Fibroblast of lung (primary cell): ENCODE data around the gene ACTL6B. TPM values are rescaled to one million over a fixed set of nuclear protein-coding genes. Genes with fewer than 3 reads are reported as not detected.

Experiments used
- DNase-seq, 2 donors: peaks; one replicate each; pipeline versions ENCODE4 v3.0.0 to v3.0.0-alpha.2; 2010; ENCODE audit warnings: low read depth in 2 of 2
- H2AFZ ChIP-seq: 2 replicates; pipeline ENCODE4 v1.5.1; 2012; ENCODE audit warnings: low read length, control low read depth, inconsistent platforms
- H3K27ac ChIP-seq: 2 replicates; pipeline ENCODE4 v1.5.1; 2011; ENCODE audit warnings: low read length, control low read depth; ENCODE audit not compliant: insufficient read depth
- H3K27me3 ChIP-seq: 2 replicates; pipeline ENCODE4 v1.5.1; 2011; ENCODE audit warnings: mild to moderate bottlenecking, low read length; ENCODE audit not compliant: control insufficient read depth, insufficient read depth
- H3K36me3 ChIP-seq: 2 replicates; pipeline ENCODE4 v1.5.1; 2011; ENCODE audit warnings: low read length; ENCODE audit not compliant: control insufficient read depth, insufficient read depth
- H3K4me1 ChIP-seq: 2 replicates; pipeline ENCODE4 v1.5.1; 2011; ENCODE audit warnings: low read length; ENCODE audit not compliant: control insufficient read depth, insufficient read depth; ENCODE audit errors: extremely low read depth
- H3K4me2 ChIP-seq: 2 replicates; pipeline ENCODE4 v1.5.1; 2011; ENCODE audit warnings: low read length, control low read depth; ENCODE audit not compliant: insufficient read depth; ENCODE audit errors: extremely low read depth
- H3K4me3 ChIP-seq, 4 experiments: fragments of 200-600 bp in 1 of 4; sonication (generic) in 1 of 4; replicated peaks in 1 of 4; 2 replicates each; pipeline ENCODE4 v1.5.1; 2011 to 2016; ENCODE audit warnings: low read length in 4 of 4, low read depth in 3 of 4, mild to moderate bottlenecking in 3 of 4, control low read depth in 2 of 4, inconsistent platforms in 1 of 4, mixed read lengths in 1 of 4; ENCODE audit not compliant: insufficient read depth in 1 of 4; ENCODE audit errors: control extremely low read depth in 1 of 4
- H3K79me2 ChIP-seq: 2 replicates; pipeline ENCODE4 v1.5.1; 2012; ENCODE audit warnings: mild to moderate bottlenecking, low read length, inconsistent platforms; ENCODE audit not compliant: control insufficient read depth, insufficient read depth
- H3K9ac ChIP-seq: 2 replicates; pipeline ENCODE4 v1.5.1; 2011; ENCODE audit warnings: mild to moderate bottlenecking, low read length, control low read depth; ENCODE audit not compliant: insufficient read depth
- H3K9me3 ChIP-seq: 2 replicates; pipeline ENCODE4 v1.5.1; 2012; ENCODE audit warnings: low read depth, low read length; ENCODE audit not compliant: control insufficient read depth, insufficient read depth
- H4K20me1 ChIP-seq: 2 replicates; pipeline ENCODE4 v1.5.1; 2011; ENCODE audit warnings: low read length; ENCODE audit not compliant: control insufficient read depth, insufficient read depth; ENCODE audit errors: extremely low read depth
- EZH2 ChIP-seq: IDR thresholded peaks from 2 replicates; pipeline ENCODE4 v1.5.1; 2012; ENCODE audit warnings: low read length, control low read depth, mild to moderate bottlenecking; ENCODE audit errors: missing control alignments
- polyA plus RNA-seq, 2 donors: library from polyadenylated mRNA; depleted of rRNA in 1 of 2; stranded (reverse) in 1 of 2; unstranded in 1 of 2; fragments of >200 nt; gene quantifications; 2 replicates each; pipeline ENCODE4 v1.2.1, GENCODE V29; 2011 to 2012; ENCODE audit warnings: missing spikeins in 1 of 2
- total RNA-seq: library from RNA; depleted of rRNA; stranded (reverse); fragments of >200 nt; gene quantifications from 2 replicates; pipeline ENCODE4 v1.2.1, GENCODE V29; 2014
- TF ChIP-seq, protein P1 (sequence below), 2 donors: IDR thresholded peaks in 1 of 2; conservative IDR thresholded peaks in 1 of 2; 1 replicate in 1 of 2; 2 replicates in 1 of 2; pipeline ENCODE4 v1.5.1; 2011 to 2012; ENCODE audit warnings: low read length in 2 of 2, control low read depth in 1 of 2, inconsistent platforms in 1 of 2, low read depth in 1 of 2, mild to moderate bottlenecking in 1 of 2

Gene ACTL6B
- total and polyA plus RNA-seq, 2 donors (not counting 1 experiment from before 2014, with no cell fraction given): not detected

GRCh38 chr7:100679129-100679926 lies 23.1 kb upstream of the ACTL6B start:
- TF ChIP-seq, protein P1, sequence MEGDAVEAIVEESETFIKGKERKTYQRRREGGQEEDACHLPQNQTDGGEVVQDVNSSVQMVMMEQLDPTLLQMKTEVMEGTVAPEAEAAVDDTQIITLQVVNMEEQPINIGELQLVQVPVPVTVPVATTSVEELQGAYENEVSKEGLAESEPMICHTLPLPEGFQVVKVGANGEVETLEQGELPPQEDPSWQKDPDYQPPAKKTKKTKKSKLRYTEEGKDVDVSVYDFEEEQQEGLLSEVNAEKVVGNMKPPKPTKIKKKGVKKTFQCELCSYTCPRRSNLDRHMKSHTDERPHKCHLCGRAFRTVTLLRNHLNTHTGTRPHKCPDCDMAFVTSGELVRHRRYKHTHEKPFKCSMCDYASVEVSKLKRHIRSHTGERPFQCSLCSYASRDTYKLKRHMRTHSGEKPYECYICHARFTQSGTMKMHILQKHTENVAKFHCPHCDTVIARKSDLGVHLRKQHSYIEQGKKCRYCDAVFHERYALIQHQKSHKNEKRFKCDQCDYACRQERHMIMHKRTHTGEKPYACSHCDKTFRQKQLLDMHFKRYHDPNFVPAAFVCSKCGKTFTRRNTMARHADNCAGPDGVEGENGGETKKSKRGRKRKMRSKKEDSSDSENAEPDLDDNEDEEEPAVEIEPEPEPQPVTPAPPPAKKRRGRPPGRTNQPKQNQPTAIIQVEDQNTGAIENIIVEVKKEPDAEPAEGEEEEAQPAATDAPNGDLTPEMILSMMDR (conservative IDR thresholded peaks at IDR 0.05 in 1 of 2, IDR thresholded peaks at IDR 0.05 in 1 of 2; ENCODE audit: low read depth in 1 of 2, low read length in 2 of 2): no peak
- TF ChIP-seq EZH2: no peak
- no peak overlapping the region for H3K4me3 ChIP-seq
- no peaks in the 10 kb centered on the region for H3K9me3 ChIP-seq
- DNase-seq: no peak
- H3K4me1 ChIP-seq: peaks cover 8% of the 10 kb centered on the region
- peaks cover 41% of the 10 kb centered on the region for H3K36me3 ChIP-seq
- no peak overlapping the region for H3K9ac ChIP-seq
- H3K27ac ChIP-seq: no peak overlapping the region
- H4K20me1 ChIP-seq: no peaks in the 10 kb centered on the region
- peaks cover 34% of the 10 kb centered on the region for H3K79me2 ChIP-seq
- no peak overlapping the region for H2AFZ ChIP-seq
- H3K4me2 ChIP-seq: no peak overlapping the region
- H3K27me3 ChIP-seq: no peaks in the 10 kb centered on the region

- TF ChIP-seq, protein P1 (conservative IDR thresholded peaks at IDR 0.05 in 1 of 2, IDR thresholded peaks at IDR 0.05 in 1 of 2; ENCODE audit: low read depth in 1 of 2, low read length in 2 of 2): no peak
- TF ChIP-seq EZH2: no peak
- Histone ChIP-seq H3K27ac (no peak overlapping the region), H3K4me3 (no peak overlapping the region), H2AFZ (no peak overlapping the region), H3K36me3 (peaks cover 36% of the 10 kb centered on the region), H3K79me2 (peaks cover 40% of the 10 kb centered on the region), H3K4me2 (no peak overlapping the region), H3K9ac (no peak overlapping the region), H3K9me3 (no peaks in the 10 kb centered on the region), H4K20me1 (no peaks in the 10 kb centered on the region), H3K4me1 (peaks cover 8% of the 10 kb centered on the region), H3K27me3 (no peaks in the 10 kb centered on the region)
- DNase-seq: no peak
Observed at GRCh38 chr7:100678291-100678984, 22.2 kb upstream of the ACTL6B start.

DNA sequence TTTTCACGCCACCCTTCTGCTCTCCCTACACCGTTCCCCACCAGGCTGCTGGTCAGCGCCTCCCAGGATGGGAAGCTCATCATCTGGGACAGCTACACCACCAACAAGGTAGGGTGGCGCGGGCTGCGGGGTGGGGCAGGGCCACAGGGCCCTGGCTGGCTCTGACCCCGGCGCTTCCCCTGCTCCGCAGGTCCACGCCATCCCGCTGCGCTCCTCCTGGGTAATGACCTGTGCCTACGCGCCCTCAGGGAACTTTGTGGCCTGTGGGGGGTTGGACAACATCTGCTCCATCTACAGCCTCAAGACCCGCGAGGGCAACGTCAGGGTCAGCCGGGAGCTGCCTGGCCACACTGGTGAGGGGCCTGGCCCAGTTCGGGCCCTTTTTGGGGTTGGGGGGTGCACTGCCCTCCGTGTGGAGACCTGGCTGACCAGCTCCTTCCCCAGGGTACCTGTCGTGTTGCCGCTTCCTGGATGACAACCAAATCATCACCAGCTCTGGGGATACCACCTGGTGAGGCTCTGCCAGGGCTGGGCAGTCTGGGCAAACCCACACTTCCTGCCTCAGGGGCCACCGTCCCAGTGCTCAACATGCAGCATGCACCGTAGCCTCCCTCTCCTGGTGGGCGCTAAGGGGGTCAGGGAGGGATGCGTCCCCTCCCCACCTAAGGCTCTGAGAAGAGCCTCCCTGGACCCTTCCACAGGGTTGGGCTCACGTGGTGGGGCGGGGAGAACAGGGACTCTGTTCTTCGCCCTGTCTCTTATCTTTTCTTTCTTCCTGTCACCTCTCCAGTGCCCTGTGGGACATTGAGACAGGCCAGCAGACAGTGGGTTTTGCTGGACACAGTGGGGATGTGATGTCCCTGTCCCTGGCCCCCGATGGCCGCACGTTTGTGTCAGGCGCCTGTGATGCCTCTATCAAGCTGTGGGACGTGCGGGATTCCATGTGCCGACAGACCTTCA lies 21.3 kb upstream of the ACTL6B start:
- H3K9ac ChIP-seq: no peak overlapping the region
- H3K9me3 ChIP-seq: no peaks in the 10 kb centered on the region
- DNase-seq: no peak
- H3K27me3 ChIP-seq: no peaks in the 10 kb centered on the region
- no peak overlapping the region for H3K27ac ChIP-seq
- H3K4me3 ChIP-seq: no peak overlapping the region
- peaks cover 8% of the 10 kb centered on the region for H3K4me1 ChIP-seq
- no peak overlapping the region for H3K4me2 ChIP-seq
- H3K79me2 ChIP-seq: peaks cover 40% of the 10 kb centered on the region
- no peak overlapping the region for H2AFZ ChIP-seq
- H4K20me1 ChIP-seq: no peaks in the 10 kb centered on the region
- TF ChIP-seq, protein P1 (conservative IDR thresholded peaks at IDR 0.05 in 1 of 2, IDR thresholded peaks at IDR 0.05 in 1 of 2; ENCODE audit: low read depth in 1 of 2, low read length in 2 of 2): no peak
- TF ChIP-seq EZH2: no peak
- H3K36me3 ChIP-seq: peaks cover 31% of the 10 kb centered on the region
